ENCODE measurements around the gene NOC2L. TPM values are rescaled to one million over a fixed set of nuclear protein-coding genes. Genes with fewer than 3 reads are reported as not detected.
A peak's percentile ranks its signal among the peaks of the same experiment; 100 is the strongest.

Gene NOC2L
- total RNA-seq, 1 experiment from 2014 or later, result 102 TPM

DNA sequence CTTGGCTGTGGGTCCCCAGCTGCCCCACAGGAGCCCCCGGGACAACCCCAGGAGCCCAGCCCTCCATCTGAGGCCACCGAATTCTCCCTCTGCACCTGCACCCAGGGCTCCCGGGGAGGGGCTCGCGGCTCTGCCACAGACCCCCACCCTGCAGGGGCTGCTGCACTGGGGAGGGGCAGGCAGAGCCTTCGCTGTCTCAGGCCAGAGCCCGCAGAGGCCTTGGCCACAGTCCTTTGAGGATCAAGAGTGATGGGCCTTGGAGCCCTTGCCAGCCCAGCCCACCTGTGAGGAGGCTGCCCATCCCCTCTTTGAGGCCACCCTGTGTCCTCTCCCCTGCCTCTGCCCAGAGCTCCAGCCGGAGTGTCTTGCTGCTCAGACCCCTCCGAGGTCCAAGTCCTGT lies 16.3 kb upstream of the NOC2L start:
- no peak for DNase-seq (ENCODE audit: low read depth)

DNA sequence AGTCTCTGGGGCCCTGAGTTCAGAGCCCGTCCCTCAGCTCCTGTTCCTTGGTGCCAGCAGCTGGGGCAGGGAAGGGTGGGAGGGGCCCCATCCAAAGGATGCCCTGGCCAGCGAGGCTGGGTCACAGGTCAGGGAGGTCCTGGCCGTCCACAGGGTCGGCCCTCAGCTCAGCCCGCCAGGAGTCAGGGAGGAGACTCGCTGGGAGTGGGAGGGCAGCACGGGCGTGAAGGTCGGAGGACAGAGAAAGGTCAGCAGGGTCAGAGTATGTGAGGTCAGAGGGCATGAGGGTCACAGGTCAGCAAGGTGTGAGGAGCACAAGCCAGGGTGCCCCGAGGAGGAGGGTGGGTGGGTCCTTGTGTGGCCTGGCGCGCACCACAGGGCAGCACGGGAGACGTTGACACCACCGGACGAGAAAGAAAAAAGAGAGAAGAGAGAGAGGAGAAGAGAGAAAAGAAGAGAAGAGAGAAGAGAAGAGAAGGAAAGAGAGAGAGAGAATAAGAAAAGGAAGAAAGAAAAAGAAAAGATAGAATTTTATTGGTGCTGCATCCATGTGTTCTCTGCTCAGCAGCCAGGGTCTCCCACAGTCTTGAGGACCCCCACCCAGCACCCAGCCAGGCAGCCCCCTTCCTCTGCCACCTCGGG lies 15.8 kb upstream of the NOC2L start:
- no peak for DNase-seq (ENCODE audit: low read depth)

DNA sequence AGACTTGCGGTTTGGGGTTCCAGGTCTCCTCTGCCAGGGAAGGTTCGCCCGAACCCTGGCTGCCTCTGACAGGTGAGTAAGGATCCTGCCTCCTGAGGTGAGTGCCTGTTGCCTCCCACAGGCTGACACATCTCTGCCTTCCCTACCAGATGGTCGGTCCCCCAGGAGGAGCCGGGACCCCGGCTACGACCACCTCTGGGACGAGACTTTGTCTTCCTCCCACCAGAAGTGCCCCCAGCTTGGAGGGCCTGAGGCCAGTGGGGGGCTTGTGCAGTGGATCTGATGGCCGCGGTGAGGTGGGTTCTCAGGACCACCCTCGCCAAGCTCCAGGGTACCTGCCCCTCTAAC lies 15.2 kb upstream of the NOC2L start:
- DNase-seq (ENCODE audit: low read depth), result no peak

DNA sequence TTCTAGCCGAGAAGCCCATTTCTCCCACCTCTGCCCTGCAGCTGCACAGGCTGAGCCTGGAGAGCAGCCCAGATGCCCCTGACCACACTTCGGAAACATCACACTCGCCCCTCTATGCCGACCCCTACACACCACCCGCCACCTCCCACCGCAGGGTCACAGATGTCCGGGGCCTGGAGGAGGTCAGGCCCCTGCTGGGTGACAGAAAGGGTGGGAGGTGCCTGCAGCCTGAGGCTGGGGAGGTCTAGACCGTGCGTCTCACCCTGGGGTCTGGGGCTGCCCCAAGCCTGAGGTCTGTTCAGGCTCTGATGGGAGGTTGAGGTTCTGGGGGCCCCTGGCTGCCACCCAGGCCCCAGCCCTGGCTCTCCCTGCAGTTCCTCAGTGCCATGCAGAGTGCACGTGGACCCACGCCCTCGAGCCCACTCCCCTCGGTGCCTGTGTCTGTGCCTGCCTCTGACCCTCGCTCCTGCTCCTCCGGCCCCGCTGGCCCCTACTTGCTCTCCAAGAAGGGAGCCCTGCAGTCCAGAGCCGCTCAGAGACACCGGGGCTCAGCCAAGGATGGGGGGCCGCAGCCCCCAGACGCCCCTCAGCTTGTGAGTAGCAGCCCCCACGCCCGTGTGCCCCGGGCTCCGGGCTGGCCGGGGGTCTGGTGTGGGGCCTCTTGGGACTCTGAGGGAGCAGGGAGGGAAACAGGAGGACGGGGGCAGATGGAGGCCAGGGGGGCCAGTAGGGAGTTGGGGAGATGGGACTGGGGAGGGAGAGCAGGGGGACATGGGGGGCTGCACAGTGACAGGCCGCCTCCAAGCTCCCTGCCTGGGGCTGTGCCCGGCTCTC lies 14.6 kb upstream of the NOC2L start:
- no peak for DNase-seq (ENCODE audit: low read depth)

DNA sequence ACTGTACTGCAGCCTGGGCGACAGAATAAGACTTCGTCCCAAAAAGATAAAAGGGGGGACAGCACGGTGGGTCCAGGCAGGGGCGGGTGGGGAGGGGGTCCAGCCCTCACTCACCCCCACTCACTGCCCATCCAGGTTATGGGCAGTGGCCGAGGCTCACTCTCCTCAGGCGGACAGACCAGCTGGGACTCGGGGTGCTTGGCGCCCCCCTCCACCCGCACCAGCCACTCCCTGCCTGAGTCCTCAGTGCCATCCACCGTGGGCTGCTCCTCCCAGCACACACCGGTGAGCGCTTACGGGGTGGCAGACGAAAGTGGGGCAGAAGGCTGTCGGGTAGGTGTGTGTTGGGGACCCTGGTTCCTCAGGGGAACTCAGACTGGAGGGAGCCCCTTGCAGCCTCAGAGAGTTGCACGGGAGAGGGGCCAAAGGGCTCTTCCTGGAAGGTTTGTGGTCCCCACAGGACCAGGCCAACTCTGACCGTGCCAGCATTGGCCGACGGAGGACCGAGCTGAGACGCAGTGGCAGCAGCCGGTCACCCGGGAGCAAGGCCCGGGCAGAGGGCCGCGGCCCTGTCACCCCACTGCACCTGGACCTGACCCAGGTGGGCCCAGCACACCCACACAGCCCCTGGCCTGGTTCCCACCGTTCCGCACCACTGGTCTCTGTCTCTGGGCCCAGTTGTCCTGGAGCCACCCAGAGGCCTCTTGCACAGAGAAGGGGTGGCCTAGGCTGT lies 13.8 kb upstream of the NOC2L start:
- DNase-seq (ENCODE audit: low read depth), result no peak

DNA sequence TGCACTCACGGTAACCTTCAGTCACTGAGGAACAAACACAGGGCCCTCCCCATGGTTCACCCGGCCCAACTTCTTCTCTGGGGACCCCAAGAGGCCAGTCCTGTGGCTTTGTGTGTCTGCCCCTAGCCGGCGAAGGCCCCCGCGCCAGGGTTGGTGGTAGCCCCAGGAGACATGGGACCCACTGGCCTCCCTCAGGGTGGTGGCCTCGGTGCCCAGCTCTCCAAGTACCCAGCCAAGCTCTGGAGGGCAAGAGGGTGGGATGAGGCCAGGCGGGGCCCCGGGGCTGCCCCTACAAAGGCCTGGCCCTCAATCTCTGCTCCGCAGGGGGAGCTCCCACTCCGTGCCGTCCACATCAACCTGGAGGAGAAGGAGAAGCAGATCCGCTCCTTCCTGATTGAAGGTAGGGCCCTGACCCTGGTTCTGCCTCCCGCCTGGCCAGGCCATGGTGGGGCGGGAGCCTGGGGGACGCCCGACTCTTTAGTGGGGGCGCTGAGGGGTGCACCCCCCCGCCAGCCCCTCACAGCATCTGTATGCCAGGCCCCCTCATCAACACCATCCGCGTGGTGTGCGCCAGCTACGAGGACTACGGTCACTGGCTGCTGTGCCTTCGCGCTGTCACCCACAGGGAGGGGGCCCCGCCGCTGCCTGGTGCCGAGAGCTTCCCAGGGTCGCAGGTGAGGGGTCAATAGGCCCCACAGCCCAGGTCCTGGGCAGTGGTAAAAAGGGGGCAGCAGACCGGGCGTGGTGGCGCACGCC lies 12.9 kb upstream of the NOC2L start:
- no peak for DNase-seq (ENCODE audit: low read depth)

DNA sequence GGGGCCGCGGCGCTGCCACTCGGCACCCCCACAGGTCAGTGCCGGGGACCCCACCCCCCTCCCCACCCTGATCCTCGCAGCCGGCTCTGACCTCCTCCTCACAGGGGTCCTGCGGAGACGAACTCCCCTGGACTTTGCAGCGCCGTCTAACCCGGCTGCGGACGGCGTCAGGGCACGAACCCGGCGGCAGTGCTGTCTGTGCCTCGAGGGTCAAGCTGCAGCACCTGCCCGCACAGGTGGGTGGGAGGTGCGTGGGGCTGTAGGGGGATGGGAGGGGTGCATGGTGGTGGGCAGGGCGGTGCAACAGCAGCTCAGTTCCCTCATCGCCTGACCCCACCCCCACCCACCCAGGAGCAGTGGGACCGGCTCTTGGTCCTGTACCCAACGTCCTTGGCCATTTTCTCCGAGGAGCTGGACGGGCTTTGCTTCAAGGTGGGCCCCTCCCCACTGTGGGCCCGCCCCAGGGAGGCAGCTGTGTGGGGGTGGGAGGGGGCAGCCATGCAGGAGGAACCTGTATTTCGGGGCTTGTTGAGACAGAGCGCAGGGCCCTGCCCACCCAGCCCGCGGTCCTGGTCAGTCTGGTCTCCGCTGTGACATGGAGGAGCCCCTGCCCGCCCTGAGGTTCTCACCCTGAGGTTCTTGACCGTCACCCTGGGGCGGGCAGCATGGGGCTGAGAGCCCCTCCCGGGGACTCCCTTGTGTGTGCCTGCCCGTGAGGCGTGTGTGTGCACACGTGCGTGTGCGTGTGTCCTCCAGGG lies 12.1 kb upstream of the NOC2L start:
- no peak for DNase-seq (ENCODE audit: low read depth)

DNA sequence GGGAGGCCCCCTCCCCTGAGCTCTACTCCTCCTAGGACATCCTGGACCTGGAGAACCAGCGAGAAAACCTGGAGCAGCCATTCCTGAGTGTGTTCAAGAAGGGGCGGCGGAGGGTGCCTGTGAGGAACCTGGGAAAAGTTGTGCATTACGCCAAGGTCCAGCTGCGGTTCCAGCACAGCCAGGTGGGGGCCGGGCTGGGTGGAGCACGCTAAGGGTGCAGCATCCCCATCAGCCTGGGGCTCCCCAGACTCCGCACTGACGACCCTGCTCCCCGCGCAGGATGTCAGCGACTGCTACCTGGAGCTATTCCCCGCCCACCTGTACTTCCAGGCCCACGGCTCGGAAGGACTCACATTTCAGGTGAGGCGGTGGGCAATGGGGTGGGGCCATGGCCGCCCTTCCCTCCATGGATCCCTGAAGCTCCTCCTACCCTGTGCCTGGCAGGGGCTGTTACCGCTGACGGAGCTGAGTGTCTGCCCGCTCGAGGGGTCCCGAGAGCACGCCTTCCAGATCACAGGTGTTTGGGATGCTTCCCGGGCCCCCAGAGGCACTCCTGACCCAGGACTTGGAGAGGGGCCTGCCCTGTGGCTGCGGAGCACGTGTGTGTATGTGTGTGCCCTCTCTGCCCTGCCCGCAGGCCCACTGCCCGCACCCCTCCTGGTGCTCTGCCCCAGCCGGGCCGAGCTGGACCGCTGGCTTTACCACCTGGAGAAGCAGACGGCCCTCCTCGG lies 11.4 kb upstream of the NOC2L start:
- DNase-seq (ENCODE audit: low read depth), result no peak

DNA sequence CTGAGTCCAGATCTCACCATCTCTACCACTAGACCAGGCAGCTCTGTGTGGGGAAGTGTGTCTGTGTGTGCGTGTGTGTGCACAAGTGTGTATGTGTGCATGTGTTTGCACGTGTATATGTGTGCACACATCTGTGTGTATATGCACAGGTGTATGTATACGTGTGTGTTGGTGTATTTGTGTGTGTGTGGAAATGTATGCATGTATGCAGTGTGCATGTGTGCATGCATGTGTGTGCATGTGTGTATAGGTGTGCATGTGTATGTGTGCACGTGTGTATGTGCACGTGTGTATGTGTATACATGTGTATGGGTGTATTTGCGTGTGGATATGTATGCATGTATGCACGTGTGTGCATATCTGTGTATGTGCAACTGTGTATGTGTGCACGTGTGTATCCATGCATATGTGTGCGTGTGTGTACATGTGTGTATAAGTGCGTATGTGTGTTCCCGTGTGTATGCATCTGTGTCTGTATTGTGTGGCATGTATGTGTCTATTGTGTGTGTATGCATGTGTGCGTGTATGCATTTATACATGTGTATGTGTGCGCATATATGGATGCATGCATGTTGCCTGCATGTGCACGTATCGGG lies 10.3 kb upstream of the NOC2L start:
- no peak for DNase-seq (ENCODE audit: low read depth)

DNA sequence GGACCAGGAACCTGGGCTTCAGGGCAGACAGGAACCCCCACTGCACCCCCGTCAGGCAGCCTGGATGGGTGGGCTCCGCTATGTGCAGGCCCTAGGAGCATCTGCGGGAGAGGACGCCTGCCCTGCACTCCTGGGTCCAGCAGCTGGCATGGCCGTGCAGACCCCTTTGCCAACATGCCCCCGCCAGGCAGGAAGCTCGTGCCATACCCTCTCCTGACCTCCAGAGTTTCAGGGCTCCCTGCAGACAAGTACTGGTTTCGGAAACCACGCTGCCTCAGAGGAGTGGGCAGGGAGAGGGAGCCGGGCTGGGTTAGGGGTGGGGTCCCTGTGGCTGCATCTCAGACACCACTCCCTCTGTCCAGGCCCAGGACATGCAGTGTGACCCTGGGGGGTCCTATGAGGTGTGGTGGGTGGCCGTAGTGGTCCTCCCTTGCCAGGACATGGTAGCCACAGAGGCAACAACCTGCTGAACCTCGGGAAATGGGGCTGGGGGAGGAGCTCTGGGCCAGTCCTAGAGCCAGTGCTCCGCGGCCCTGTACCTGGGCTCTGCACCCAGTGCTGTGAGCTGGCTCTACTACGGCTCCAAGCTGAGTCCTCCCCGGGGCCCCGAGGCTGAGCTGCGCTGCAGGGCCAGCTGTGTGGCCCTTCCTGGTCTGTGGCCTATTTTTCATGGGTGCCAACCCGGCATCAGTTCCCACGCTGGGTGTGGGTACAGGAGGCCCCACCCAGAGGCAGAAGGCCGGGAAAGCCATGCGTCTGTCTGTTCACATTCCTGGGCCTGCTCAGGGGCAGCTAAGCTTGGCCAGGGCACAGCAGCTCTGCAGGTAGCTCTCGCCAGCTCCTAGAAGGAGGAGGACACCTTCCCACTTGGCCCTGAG lies 8.6 kb upstream of the NOC2L start:
- DNase-seq (ENCODE audit: low read depth), result no peak

DNA sequence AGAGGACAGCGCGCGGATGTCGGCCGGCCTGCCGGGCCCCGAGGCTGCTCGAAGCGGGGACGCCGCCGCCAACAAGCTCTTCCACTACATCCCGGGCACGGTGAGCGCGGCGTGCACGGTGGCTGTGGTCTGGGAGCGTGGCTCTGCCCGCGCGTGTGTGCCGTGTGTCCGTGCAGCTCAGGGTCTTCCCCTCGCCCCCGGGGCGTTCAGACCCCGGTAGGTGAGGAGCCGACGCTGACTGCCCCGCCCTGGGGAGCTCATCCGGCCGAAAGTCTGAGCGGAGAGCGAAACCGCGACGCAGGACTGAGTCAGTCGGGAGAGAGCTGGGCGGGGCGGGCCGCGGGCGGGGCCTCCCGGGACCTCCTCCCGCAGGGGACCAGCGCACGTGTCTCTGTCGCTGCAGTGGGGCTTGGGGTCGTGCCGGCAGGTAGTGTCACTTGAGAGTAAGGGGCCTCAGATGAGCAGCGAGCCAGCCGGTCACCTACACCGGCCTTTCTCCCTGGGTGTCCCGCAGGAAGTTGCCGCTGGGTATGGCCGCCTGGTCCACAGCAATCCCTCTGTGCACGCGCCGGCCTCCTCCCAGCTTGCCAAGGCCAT lies 7.7 kb upstream of the NOC2L start:
- DNase-seq (ENCODE audit: low read depth), result peak; percentile 83

DNA sequence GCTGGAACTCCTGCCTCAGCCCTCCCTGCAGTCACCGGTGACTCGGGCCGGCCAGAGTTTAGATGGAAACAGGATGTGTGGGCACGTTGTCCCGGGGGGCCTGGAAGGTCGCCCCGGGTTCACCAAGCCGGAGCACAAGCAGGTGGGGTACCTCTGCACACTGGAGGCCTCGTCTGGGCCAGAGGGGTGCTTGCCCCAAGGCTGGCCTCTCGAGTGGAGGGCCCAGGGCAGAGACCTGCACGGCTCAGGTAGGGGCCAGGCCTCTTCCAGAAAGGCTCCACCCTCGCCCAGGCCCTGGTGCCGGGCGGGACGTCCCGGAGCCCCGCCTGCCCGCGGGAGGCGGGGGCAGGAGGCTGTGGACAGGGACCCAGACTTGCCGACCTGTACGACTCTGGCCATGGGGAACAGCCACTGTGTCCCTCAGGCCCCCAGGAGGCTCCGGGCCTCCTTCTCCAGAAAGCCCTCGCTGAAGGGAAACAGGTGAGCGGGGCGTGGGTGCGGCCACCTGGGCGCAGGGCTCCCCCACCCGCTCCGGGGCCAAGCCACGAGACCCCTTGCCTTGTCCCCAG lies 7.2 kb upstream of the NOC2L start, which contains the start of gene PLEKHN1:
PLEKHN1 (plus strand) TSS at position 348 of the 569 bp plus-strand sequence; CDS start at position 398, 50 bp downstream.
- DNase-seq (ENCODE audit: low read depth), result peak; percentile 89

DNA sequence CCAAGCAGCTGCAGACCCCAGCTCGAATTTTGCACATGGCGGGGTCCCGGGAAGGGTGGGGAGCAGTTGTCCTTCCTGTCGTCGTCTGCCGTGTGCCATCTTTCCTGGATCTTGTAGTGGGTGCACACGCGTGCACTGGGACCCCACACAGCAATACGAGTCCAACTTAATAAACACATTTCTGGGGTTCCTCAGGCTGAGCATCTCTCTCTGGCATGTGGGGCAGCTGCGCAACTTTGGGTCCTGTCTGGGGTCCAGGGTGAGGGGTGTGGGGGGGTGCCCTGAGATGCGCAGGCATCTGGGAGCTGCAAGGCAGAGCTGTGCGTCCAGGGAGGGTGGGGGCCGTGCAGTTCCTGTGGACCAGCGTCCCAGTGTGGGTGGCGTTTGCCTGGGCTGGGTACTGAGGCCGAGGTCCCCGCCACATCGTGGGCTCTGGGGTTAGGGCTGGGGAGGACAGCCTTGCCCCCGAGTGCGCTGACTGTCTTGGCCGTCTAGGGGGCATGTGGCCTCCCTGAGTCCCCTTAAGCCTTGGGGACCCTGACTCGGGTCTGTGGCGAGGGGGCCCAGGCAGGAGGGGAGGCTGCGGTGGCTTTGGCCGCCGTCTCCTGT lies 6.6 kb upstream of the NOC2L start:
- DNase-seq (ENCODE audit: low read depth), result no peak

DNA sequence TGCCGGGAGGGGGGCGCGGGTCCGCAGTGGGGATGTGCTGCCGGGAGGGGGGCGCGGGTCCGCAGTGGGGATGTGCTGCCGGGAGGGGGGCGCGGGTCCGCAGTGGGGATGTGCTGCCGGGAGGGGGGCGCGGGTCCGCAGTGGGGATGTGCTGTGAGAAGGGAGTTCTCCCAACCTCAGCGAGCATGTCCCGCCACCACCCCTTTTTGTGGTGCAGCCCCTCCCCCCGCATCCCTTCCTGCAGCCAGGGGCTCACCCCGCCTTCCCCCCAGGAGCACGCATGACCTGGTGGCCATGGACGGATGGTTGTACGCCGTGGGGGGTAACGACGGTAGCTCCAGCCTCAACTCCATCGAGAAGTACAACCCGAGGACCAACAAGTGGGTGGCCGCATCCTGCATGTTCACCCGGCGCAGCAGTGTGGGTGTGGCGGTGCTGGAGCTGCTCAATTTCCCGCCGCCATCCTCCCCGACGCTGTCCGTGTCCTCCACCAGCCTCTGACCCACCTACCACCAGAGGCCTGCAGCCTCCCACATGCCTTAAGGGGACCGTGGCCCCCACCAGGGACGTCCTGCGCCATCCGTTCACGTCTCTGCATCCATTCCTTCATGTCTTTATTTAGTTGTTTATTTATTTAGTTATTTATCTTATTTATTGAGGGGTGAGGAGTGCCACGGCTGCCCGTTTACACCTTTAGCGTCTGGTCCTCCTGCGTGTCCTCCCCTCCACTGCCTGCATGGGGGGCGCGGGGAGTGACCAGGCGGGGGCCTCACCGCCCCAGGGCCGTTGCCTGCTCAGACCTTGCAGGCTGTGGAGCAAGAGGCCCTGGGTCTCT lies 5.9 kb upstream of the NOC2L start:
- no peak for DNase-seq (ENCODE audit: low read depth)

DNA sequence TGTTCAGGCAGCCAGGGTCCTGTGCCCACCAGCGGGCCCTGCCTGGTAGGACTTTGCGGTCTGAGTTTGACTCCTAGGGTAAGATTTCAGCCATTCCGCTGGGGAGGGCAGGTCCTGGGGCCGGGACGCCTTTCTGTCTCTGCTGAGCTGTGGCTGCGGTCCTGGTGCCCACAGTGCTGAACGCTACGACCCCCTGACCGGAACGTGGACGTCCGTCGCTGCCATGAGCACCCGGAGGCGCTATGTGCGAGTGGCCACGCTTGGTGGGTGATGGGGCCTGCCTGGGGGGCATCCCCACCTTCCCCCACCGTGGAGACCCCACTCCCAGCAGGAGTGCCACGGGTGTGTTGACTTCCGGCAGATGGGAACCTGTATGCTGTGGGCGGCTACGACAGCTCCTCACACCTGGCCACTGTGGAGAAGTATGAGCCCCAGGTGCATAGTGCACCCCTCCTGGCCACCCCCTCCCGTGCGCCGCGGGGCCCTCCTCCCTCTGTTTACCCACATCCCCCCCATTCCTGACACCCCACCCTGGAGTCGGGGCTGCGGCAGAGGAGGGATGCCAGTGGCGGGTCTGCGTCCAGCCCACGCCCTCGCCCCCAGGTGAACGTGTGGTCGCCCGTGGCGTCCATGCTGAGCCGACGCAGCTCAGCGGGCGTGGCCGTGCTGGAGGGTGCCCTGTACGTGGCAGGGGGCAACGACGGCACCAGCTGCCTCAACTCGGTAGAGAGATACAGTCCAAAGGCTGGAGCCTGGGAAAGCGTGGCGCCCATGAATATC lies 4.9 kb upstream of the NOC2L start:
- no peak for DNase-seq (ENCODE audit: low read depth)

DNA sequence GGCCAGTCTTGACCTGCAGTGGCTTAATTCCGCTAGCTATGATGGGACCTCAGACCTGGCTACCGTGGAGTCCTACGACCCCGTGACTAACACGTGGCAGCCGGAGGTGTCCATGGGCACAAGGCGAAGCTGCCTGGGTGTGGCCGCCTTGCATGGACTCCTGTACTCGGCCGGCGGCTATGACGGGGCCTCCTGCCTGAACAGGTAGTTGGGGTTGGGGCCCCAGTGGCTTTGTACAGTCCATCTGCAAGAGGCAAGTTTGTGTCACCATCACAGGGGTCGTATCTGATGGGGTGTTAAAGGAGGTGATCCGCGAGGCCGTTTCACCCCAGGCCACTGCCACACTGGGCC lies 4.2 kb upstream of the NOC2L start:
- DNase-seq (ENCODE audit: low read depth), result no peak
